HG02623 (cell line): ENCODE data around the gene CRAMP1.
A peak's percentile ranks its signal among the peaks of the same experiment; 100 is the strongest.
"Not testable (repeated sequence)": the region's sequence is repeated elsewhere in the genome, so short reads cannot be mapped to it uniquely, and the experiment has no call there.

Source experiments
- ATAC-seq: cut with Tn5 transposase; IDR thresholded peaks from one replicate; pipeline ENCODE4 v1.9.1; 2021; ENCODE audit warnings: moderate library complexity; ENCODE audit not compliant: unreplicated experiment

Gene CRAMP1

DNA sequence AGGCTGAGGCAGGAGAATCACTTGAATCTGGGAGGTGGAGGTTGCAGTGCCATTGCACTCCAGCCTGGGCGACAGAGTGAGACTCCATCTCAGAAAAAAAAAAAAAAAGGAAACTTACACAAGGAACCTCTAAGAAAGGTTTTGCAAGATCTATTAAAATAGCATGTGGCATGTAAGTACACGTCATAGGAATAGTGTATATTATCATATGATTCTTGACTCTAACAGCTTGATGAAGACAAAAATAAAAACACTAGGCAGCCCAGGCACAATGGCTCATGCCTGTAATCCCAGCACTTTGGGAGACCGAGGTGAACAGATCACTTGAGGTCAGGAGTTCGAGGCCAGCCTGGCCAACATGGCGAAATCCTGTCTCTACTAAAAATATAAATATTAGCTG is 16.6 kb upstream of the CRAMP1 start:
- ATAC-seq: not testable (repeated sequence)

- ATAC-seq: no peak
These were observed 15.6 kb upstream of the CRAMP1 start for GRCh38 chr16:1596516-1596915.

- ATAC-seq: no peak
These were observed 15.0 kb upstream of the CRAMP1 start for GRCh38 chr16:1597154-1597553.

DNA sequence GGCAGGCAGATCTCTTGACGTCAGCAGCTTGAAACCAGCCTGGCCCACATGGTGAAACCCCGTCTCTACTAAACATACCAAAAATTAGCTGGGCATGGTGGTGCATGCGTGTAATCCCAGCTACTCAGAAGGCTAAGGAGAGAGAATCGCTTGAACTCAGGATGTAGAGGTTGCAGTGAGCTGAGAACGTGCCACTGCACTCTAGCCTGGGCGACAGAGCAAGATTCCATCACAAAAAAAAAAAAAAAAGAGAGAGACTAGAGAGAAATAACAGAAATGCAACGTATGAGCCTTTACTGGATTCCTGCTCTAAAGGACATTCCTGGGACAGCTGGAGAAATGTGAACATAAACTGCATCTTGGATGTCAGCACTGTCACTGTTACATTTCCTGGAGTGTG is 11.1 kb upstream of the CRAMP1 start:
- no peak for ATAC-seq

- no peak for ATAC-seq
These were observed 10.7 kb upstream of the CRAMP1 start for GRCh38 chr16:1601489-1601888.

GRCh38 chr16:1602285-1602684 is 9.9 kb upstream of the CRAMP1 start:
- ATAC-seq: no peak

DNA sequence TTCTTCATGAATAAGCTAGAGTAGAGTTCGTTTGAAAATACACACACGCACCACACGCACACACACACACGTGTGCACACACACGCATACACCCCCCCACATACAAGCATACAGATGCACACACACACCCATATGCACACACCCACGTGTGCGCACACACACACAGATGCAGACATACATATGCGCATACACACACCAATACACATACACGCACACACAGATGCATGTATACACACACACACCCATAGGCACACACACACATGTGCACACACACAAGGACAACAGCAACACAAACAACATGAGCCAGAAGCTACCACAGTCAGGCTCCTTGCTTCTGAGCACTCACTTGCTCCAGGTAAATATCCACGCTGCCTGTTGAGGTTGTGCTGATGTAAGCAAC is 5.4 kb upstream of the CRAMP1 start:
- ATAC-seq: no peak

DNA sequence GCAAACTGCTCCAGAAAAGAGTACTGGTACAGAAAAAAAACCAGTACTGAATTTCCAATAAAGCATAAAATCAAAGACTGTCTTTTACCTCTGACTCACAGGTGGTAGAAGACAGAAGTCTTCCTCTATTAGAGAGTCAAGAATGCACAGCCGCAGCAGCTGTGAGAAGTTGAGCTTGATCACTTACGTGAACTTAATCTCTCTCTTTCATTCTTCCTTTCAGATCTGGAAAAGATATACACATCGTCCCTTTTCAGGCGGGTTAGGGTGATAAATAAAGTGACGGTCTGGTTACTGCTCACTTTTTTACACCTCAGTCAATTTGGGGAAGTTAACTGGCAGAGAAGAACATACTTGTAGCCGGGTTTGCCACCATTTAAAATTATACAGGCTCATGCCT is 4.2 kb upstream of the CRAMP1 start:
- ATAC-seq: no peak

- ATAC-seq: peak; percentile 25
These were observed 1.9 kb upstream of the CRAMP1 start for GRCh38 chr16:1610071-1610898.

- ATAC-seq: no peak
These were observed 1.1 kb upstream of the CRAMP1 start for GRCh38 chr16:1610899-1611632.

GRCh38 chr16:1613211-1613622 is 1.1 kb downstream of the CRAMP1 start:
- ATAC-seq: no peak

- ATAC-seq: no peak
These were observed 1.7 kb downstream of the CRAMP1 start for GRCh38 chr16:1613728-1614455.

- no peak for ATAC-seq
These were observed 2.4 kb downstream of the CRAMP1 start for GRCh38 chr16:1614456-1615102.

DNA sequence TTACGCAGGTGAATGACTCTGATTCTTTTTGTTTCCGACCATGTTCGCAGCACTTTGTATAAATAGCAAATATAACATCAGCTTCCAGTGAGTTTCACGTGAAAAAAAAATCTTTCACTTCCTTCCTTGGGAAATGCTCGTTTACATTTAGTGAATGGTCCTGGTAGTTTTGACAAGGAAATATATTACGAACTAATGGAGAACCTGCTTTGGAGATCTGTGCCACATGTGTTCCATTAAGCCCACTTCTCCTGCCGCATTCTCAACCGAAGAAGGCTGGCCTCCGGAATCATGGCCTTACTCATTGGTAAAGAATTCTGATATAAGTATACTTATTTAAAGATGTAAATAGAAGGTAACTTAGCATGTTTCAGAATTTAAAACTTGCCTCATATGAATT is 3.6 kb downstream of the CRAMP1 start:
- ATAC-seq: no peak

- no peak for ATAC-seq
These were observed 7.8 kb downstream of the CRAMP1 start for GRCh38 chr16:1619976-1620375.

- ATAC-seq: no peak
These were observed 8.2 kb downstream of the CRAMP1 start for GRCh38 chr16:1620391-1620790.

DNA sequence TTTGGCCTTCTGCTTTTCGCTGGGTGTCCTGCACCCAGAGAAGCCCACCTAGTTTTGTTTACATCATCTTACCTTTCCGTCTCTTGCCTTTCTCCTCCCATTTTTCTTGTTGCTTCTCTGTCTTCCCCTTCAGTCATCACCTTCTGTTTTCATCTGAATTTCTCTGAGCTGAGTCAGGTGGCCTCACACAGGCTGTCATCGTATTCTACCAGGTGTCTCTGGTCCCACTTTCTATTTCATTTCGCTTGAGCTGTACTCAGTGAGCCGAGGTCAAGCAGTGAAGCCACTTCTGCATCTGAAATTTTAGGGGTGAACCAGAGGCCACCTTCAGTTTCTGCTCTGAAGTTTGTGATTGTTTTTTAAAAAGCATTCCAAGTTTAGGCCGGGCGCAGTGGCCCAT is 9.7 kb downstream of the CRAMP1 start:
- no peak for ATAC-seq

- no peak for ATAC-seq
These were observed 14.2 kb downstream of the CRAMP1 start for GRCh38 chr16:1626327-1626726.

- no peak for ATAC-seq
These were observed 14.6 kb downstream of the CRAMP1 start for GRCh38 chr16:1626776-1627175.

- ATAC-seq: no peak
These were observed 18.5 kb downstream of the CRAMP1 start for GRCh38 chr16:1630450-1631213.
